HepG2 (cell line): ENCODE measurements around the gene RINL. TPM values are rescaled to one million over a fixed set of nuclear protein-coding genes. Genes with fewer than 3 reads are reported as not detected.
A peak's percentile ranks its signal among the peaks of the same experiment; 100 is the strongest.

Source experiments
- ATF2 ChIP-seq: sonication (generic); formaldehyde crosslinking; IDR thresholded peaks from 2 replicates; pipeline ENCODE4 v1.4.0; 2020; ENCODE audit warnings: missing genetic modification reagents
- ATF6 ChIP-seq: sonication (generic); formaldehyde crosslinking; conservative IDR thresholded peaks from 2 replicates; pipeline ENCODE4 v1.4.0; 2020; ENCODE audit warnings: missing genetic modification reagents
- CEBPB ChIP-seq: IDR thresholded peaks from 2 replicates; pipeline ENCODE4 v1.6.1; 2011; ENCODE audit warnings: low read depth, low read length, improper control_type of control experiment, borderline replicate concordance
- EP300 ChIP-seq, 3 experiments: sonication (generic) in 1 of 3; formaldehyde crosslinking in 1 of 3; IDR thresholded peaks; 2 replicates each; pipeline versions ENCODE4 v1.5.1 to v1.6.1; 2011 to 2020; ENCODE audit warnings: low read depth in 2 of 3, low read length in 2 of 3, borderline replicate concordance in 1 of 3, improper control_type of control experiment in 1 of 3, mild to moderate bottlenecking in 1 of 3, missing genetic modification reagents in 1 of 3, moderate library complexity in 1 of 3
- FOXP4 ChIP-seq: sonication (generic); formaldehyde crosslinking; IDR thresholded peaks from 2 replicates; pipeline ENCODE4 v1.4.0; 2020; ENCODE audit warnings: missing genetic modification reagents
- KDM1A ChIP-seq: IDR thresholded peaks from 2 replicates; pipeline ENCODE4 v1.6.1; 2016; ENCODE audit warnings: missing compliant biosample characterization
- KLF9 ChIP-seq: IDR thresholded peaks from 2 replicates; pipeline ENCODE4 v1.6.1; 2016; ENCODE audit warnings: low read depth
- PAXIP1 ChIP-seq: sonication (generic); formaldehyde crosslinking; conservative IDR thresholded peaks from 2 replicates; pipeline ENCODE4 v1.4.0; 2020; ENCODE audit warnings: mild to moderate bottlenecking, missing genetic modification reagents, moderate library complexity
- TFE3 ChIP-seq: IDR thresholded peaks from 2 replicates; pipeline ENCODE4 v1.6.1; 2016
- ZFAT ChIP-seq: sonication (generic); formaldehyde crosslinking; conservative IDR thresholded peaks from 2 replicates; pipeline ENCODE4 v1.8.1; 2023; ENCODE audit warnings: missing genetic modification reagents, inconsistent platforms
- ZFP1 ChIP-seq: IDR thresholded peaks from 2 replicates; pipeline ENCODE4 v1.6.1; 2016
- ZNF609 ChIP-seq: sonication (generic); formaldehyde crosslinking; IDR thresholded peaks from 2 replicates; pipeline ENCODE4 v1.4.0; 2020; ENCODE audit warnings: mild to moderate bottlenecking, missing genetic modification reagents, borderline replicate concordance
- polyA plus RNA-seq, 8 experiments: library from polyadenylated mRNA; depleted of rRNA in 3 of 8; stranded (reverse) in 7 of 8; unstranded in 1 of 8; fragments of >200 nt; fragmentation: Illumina TruSeq in 4 of 8; extraction: Trizol in 4 of 8; gene quantifications; 2 replicates each; pipeline versions ENCODE4 v1.2.1 to v1.2.3, GENCODE V29; 2011 to 2016; ENCODE audit warnings: low read depth in 4 of 8, missing spikeins in 1 of 8, mixed read lengths in 1 of 8; ENCODE audit not compliant: insufficient read depth in 1 of 8
- total RNA-seq, 5 experiments: library from RNA; depleted of rRNA; stranded (reverse); fragments of >200 nt; fragmentation: Illumina TruSeq; extraction: Trizol; gene quantifications; 2 replicates each; pipeline ENCODE4 v1.2.3, GENCODE V29; 2016; ENCODE audit warnings: low read depth in 1 of 5

The RINL gene
- total and polyA plus RNA-seq, 2 of the 13 experiments (the other 11 are each of a cell fraction or from before 2014, with no cell fraction given), result 11.4 to 18.0 TPM

GRCh38 chr19:38831142-38831605 is 46.9 kb downstream of the RINL start (continued):
- no peak; the same call in 1 of the 2 replicates for TF ChIP-seq ATF2
- no peak for TF ChIP-seq ZFAT (CRISPR knock-in tag)
- TF ChIP-seq FOXP4 (CRISPR knock-in tag), result peak; percentile 11; the same call in 1 of the 2 replicates
- no peak; the same call in 1 of the 2 replicates for TF ChIP-seq CEBPB
- TF ChIP-seq KLF9 (CRISPR knock-in tag), result 0 out of 2 replicates have a peak, but pooled peaks have one; percentile 12
- peak; percentile 64 for TF ChIP-seq PAXIP1 (CRISPR knock-in tag)
- TF ChIP-seq ZFP1 (CRISPR knock-in tag), result no peak
- TF ChIP-seq ZNF609, result peak; percentile 52; the same call in 1 of the 2 replicates
- no peak for TF ChIP-seq TFE3 (CRISPR knock-in tag)
- TF ChIP-seq EP300 (IDR thresholded peaks at IDR 0.05; ENCODE audit: low read depth in 2 of 2, low read length in 2 of 2), result 0 out of 4 replicates have a peak, but pooled peaks have one; percentile 2 to 43
- no peak for TF ChIP-seq EP300 (CRISPR knock-in tag; IDR thresholded peaks at IDR 0.05; ENCODE audit: borderline replicate concordance)
- no peak for TF ChIP-seq ATF6
- TF ChIP-seq KDM1A (CRISPR knock-in tag), result 0 out of 2 replicates have a peak, but pooled peaks have one; percentile 6
